Testis (tissue), 3 donors: ENCODE results near the gene CDKAL1. TPM values are rescaled to one million over a fixed set of nuclear protein-coding genes. Genes with fewer than 3 reads are reported as not detected.

Experiments used
- DNase-seq: peaks from one replicate; pipeline ENCODE4 v3.0.0-alpha.2; 2019
- H3K27ac ChIP-seq, 2 donors: fragments of 200-600 bp; sonication (generic); one replicate each; pipeline ENCODE4 v1.5.1; 2019
- H3K27me3 ChIP-seq: fragments of 200-600 bp; sonication (generic); one replicate; pipeline ENCODE4 v1.5.1; 2019
- H3K36me3 ChIP-seq: fragments of 200-600 bp; sonication (generic); one replicate; pipeline ENCODE4 v1.5.1; 2017; ENCODE audit warnings: low read depth; ENCODE audit errors: missing control alignments
- H3K4me1 ChIP-seq: fragments of 200-600 bp; sonication (generic); one replicate; pipeline ENCODE4 v1.5.1; 2019
- H3K4me3 ChIP-seq, 2 donors: fragments of 200-600 bp; sonication (generic); one replicate each; pipeline ENCODE4 v1.5.1; 2017 to 2019
- H3K9me3 ChIP-seq: fragments of 200-600 bp; sonication (generic); one replicate; pipeline ENCODE4 v1.5.1; 2017
- POLR2A ChIP-seq: fragments of 450-650 bp; IDR thresholded peaks from one replicate; pipeline ENCODE4 v1.6.1; 2017; ENCODE audit warnings: antibody characterized with exemption, mild to moderate bottlenecking, moderate library complexity
- WGBS, 2 donors: methylation state at CpG; one replicate each; pipeline ENCODE4 v1.1.5; 2018; 5-methylcytosine and 5-hydroxymethylcytosine counted together
- intact Hi-C: fragments of 100-400 bp; cut with DNase I; formaldehyde crosslinking; loops from one replicate; pipeline ENCODE4 v1.15.1; 2023; ENCODE audit warnings: low total_unique reads
- polyA plus RNA-seq: library from polyadenylated mRNA; stranded (reverse); fragments of 350-450 nt; fragmentation: Illumina TruSeq; extraction: RNeasy Lipid Tissue Mini Kit (QIAGEN cat#74804); gene quantifications from one replicate; pipeline ENCODE4 v1.2.3, GENCODE V29; 2014; ENCODE audit warnings: low read depth, low replicate concordance; ENCODE audit not compliant: insufficient read depth
- total RNA-seq, 2 donors: library from RNA; depleted of rRNA; stranded (reverse); fragments of >200 nt; gene quantifications; one replicate each; pipeline ENCODE4 v1.2.3, GENCODE V29; 2016
- TF ChIP-seq, protein P1 (sequence below), 3 experiments: fragments of 450-650 bp in 2 of 3; fragments of 200-600 bp in 1 of 3; sonication (generic) in 1 of 3; IDR thresholded peaks; one replicate each; pipeline ENCODE4 v1.5.1; 2016 to 2019; ENCODE audit warnings: antibody characterized with exemption in 3 of 3, mild to moderate bottlenecking in 2 of 3, moderate library complexity in 1 of 3

Gene CDKAL1
- total and polyA plus RNA-seq, 3 donors from 2014 or later = 11.1 to 18.5 (median 16.1) TPM

DNA sequence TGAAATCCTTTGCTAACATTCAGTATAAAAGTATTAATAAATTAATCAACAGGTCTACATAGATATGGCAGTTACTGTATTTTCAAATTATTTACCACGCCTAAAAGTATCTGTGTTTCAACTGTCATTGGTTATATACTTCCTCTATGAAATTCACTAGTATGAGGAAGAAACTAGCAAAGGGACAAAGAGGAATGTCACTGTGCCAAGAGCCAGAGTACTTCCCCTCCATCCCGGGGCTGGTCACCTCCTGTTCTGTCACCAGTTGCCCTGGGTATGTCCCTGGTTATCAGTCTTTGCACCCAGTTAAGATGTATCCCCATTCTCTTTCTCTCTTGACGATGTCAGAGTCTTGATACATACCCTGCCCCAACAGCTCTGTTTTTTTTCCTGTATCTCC lies 582.5 kb downstream of the CDKAL1 start:
- Histone ChIP-seq H3K9me3 (no peaks in the 10 kb centered on the region), H3K27me3 (no peaks in the 10 kb centered on the region), H3K36me3 (no peaks in the 10 kb centered on the region), H3K4me3 (no peak overlapping the region), H3K4me1 (peaks cover 19% of the 10 kb centered on the region), H3K27ac (no peak overlapping the region)
- TF ChIP-seq POLR2A = no peak
- TF ChIP-seq, protein P1, sequence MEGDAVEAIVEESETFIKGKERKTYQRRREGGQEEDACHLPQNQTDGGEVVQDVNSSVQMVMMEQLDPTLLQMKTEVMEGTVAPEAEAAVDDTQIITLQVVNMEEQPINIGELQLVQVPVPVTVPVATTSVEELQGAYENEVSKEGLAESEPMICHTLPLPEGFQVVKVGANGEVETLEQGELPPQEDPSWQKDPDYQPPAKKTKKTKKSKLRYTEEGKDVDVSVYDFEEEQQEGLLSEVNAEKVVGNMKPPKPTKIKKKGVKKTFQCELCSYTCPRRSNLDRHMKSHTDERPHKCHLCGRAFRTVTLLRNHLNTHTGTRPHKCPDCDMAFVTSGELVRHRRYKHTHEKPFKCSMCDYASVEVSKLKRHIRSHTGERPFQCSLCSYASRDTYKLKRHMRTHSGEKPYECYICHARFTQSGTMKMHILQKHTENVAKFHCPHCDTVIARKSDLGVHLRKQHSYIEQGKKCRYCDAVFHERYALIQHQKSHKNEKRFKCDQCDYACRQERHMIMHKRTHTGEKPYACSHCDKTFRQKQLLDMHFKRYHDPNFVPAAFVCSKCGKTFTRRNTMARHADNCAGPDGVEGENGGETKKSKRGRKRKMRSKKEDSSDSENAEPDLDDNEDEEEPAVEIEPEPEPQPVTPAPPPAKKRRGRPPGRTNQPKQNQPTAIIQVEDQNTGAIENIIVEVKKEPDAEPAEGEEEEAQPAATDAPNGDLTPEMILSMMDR (IDR thresholded peaks at IDR 0.05) = no peak
- WGBS, 2 donors = 91 to 95% methylated on average over 3 of the region's 3 CpGs
- DNase-seq = no peak
- intact Hi-C loops = no loop called here

DNA sequence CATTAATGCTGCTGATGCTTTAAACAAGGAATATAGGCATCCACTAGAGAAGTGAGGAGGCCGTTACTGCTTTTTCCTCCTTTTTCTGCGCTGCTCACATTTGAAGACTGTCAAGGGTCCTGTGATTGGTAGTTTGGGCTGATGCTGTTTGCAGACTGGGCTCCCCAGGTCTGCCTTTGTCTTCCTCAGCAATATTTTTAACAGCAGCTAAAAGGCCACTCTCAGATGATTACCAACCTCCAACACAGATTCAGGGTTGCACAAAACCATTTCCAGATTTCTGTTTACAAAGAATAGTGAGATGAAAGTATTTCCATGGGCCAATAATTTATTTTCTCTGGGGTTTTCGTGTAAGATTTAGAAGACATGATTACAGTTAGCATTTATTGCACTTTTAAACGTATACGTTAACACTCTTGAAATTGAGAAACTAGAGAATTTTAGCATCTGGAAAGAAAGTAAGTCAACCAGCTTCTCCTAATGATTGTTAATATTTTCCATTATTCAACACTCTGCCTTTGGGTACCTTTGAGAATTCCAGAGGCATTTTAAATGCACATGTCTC lies 584.0 kb downstream of the CDKAL1 start:
- no peak overlapping the region for H3K27ac ChIP-seq
- no peak for DNase-seq
- 93% methylated on average over 5 of the region's 5 CpGs for WGBS, 2 donors
- H3K4me1 ChIP-seq = peaks cover 11% of the 10 kb centered on the region
- TF ChIP-seq POLR2A = no peak
- TF ChIP-seq, protein P1 (IDR thresholded peaks at IDR 0.05) = no peak
- no peaks in the 10 kb centered on the region for H3K36me3 ChIP-seq
- no peak overlapping the region for H3K4me3 ChIP-seq
- no peaks in the 10 kb centered on the region for H3K27me3 ChIP-seq
- no peaks in the 10 kb centered on the region for H3K9me3 ChIP-seq
- intact Hi-C loops = no loop called here

DNA sequence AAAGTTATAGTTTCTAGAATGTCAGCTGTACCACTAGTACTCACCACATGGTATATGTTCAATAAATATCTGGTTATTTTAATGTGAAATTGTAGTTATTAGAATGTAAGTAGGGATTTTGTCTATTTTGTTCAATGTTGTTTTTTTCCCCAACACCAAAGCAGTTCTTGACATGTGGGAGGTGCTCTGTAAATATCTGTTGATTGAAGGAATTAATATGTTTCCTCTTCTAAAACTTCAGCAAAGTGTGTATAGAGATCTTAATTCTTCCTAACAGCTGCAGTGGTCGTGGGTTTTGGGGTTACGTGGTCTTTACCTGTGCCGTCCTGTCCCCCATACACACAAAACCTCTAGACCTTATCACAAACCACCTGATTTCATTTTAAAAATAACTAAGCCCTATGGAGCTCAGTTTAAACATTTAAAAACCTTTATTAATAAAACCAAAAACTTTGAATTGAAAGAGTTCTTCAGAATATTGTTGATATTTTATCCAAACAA lies 587.4 kb downstream of the CDKAL1 start:
- H3K4me3 ChIP-seq = no peak overlapping the region
- no peak for DNase-seq
- intact Hi-C loops = no loop called here
- no peaks in the 10 kb centered on the region for H3K9me3 ChIP-seq
- no peaks in the 10 kb centered on the region for H3K4me1 ChIP-seq
- no peak overlapping the region for H3K27ac ChIP-seq
- TF ChIP-seq POLR2A = no peak
- TF ChIP-seq, protein P1 (IDR thresholded peaks at IDR 0.05) = no peak
- whole genome bisulfite sequencing, 2 donors = 87 to 90% methylated on average over 3 of the region's 3 CpGs
- H3K36me3 ChIP-seq = no peaks in the 10 kb centered on the region
- H3K27me3 ChIP-seq = no peaks in the 10 kb centered on the region

DNA sequence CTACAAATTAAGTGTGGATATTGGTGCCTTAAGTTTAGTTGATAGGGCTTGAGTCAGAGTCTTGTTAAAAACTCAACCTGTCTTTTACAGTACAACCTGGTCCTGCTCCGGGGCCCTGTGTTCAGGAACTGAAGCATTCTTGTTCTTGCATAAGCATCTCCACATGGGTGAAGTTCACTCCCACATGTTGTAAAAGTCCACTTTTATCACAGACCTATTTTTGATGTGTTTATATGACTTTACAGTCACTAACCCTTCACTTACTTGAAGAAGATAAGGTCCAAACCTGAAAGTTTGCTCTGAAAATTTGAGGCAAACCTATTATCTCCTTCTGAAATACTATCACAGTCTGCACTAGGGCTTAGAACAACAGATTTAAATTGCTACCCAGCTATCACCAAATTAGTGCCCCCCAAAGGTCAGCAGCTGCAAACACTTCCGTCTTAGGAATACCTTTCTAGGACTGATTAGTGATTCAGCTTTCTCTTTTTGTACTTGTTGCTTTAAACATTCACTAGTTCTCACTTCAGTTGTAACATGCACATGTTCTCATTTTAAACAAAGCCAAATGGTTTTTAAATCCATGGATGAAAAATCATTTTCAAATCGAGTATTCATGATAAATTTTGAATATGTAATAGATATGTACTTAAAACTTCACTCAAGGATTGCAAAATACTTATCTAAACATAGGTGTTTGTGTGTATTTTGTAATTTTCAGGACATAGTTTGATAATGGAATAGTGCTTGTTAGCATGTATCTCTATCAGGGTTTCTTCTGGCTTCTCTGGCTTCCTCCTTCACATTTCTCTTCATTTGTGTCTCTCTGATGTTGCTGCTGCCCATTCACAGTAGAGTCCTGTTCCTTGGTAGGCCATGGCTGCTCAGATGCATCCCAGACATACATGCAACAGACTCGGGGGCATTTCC lies 589.5 kb downstream of the CDKAL1 start:
- H3K4me3 ChIP-seq = no peak overlapping the region
- H3K9me3 ChIP-seq = no peaks in the 10 kb centered on the region
- DNase-seq = no peak
- H3K27ac ChIP-seq = no peak overlapping the region
- intact Hi-C loops = no loop called here
- no peaks in the 10 kb centered on the region for H3K4me1 ChIP-seq
- TF ChIP-seq POLR2A = no peak
- TF ChIP-seq, protein P1 (IDR thresholded peaks at IDR 0.05) = no peak
- 72 to 79% methylated on average over 4 of the region's 4 CpGs for WGBS, 2 donors
- no peaks in the 10 kb centered on the region for H3K36me3 ChIP-seq
- no peaks in the 10 kb centered on the region for H3K27me3 ChIP-seq
